Fibroblast of the aortic adventitia (primary cell): ENCODE measurements around the gene MAMSTR. TPM values are rescaled to one million over a fixed set of nuclear protein-coding genes. Genes with fewer than 3 reads are reported as not detected.
A peak's percentile ranks its signal among the peaks of the same experiment; 100 is the strongest.
"Not testable (repeated sequence)": the region's sequence is repeated elsewhere in the genome, so short reads cannot be mapped to it uniquely, and the experiment has no call there.

Experiments
- DNase-seq: peaks from one replicate; pipeline ENCODE4 v3.0.0-alpha.2; 2010; ENCODE audit warnings: low read depth
- H3K4me3 ChIP-seq: 2 replicates; pipeline ENCODE4 v1.5.1; 2011; ENCODE audit warnings: low read depth, mild to moderate bottlenecking, control low read depth, low read length, moderate library complexity
- total RNA-seq: library from RNA; depleted of rRNA; stranded (reverse); fragments of >200 nt; gene quantifications from 2 replicates; pipeline ENCODE4 v1.2.3, GENCODE V29; 2012; ENCODE audit warnings: low replicate concordance
- TF ChIP-seq, protein P1 (sequence below): IDR thresholded peaks from 2 replicates; pipeline ENCODE4 v1.5.1; 2011; ENCODE audit warnings: mild to moderate bottlenecking, low read length, control low read depth, inconsistent platforms; ENCODE audit not compliant: insufficient read depth

Gene MAMSTR
- total RNA-seq, 1 donor, result 8.0 TPM

- DNase-seq, result no peak
- TF ChIP-seq, protein P1, sequence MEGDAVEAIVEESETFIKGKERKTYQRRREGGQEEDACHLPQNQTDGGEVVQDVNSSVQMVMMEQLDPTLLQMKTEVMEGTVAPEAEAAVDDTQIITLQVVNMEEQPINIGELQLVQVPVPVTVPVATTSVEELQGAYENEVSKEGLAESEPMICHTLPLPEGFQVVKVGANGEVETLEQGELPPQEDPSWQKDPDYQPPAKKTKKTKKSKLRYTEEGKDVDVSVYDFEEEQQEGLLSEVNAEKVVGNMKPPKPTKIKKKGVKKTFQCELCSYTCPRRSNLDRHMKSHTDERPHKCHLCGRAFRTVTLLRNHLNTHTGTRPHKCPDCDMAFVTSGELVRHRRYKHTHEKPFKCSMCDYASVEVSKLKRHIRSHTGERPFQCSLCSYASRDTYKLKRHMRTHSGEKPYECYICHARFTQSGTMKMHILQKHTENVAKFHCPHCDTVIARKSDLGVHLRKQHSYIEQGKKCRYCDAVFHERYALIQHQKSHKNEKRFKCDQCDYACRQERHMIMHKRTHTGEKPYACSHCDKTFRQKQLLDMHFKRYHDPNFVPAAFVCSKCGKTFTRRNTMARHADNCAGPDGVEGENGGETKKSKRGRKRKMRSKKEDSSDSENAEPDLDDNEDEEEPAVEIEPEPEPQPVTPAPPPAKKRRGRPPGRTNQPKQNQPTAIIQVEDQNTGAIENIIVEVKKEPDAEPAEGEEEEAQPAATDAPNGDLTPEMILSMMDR, result no peak
- no peak within 1 kb of the TSS for H3K4me3 ChIP-seq
These were observed 23.7 kb downstream of the MAMSTR start, which contains the start of gene FUT2 for GRCh38 chr19:48695743-48696352. FUT2 (plus strand) TSS chr19:48695971; CDS start chr19:48702957, 6,986 bp downstream.

DNA sequence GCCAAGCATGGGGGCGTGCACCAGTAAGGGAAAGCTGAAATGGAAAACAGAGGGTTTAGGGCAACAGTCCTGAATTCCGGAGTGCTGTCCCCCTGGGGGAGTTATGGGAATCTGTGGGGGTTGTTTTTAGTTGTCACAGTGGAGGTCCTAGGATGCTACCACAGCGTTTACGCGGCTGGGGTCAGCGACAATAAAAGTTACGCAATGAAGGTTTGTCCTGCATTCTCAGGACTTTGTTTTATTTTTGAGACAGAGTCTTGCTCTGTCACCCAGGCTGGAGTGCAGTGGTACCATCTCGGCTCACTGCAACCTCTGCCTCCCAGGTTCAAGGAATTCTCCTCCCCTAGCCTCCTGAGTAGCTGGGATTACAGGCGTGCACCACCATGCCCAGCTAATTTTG is 25.9 kb downstream of the MAMSTR start:
- not testable (repeated sequence) for DNase-seq, H3K4me3 ChIP-seq

GRCh38 chr19:48689449-48689848 is 30.1 kb downstream of the MAMSTR start:
- TF ChIP-seq, protein P1, result no peak
- no peak overlapping the region for H3K4me3 ChIP-seq

GRCh38 chr19:48687776-48688175 is 31.7 kb downstream of the MAMSTR start:
- H3K4me3 ChIP-seq, result no peak overlapping the region
- TF ChIP-seq, protein P1, result no peak
- DNase-seq, result no peak

More at GRCh38 chr19:48689449-48689848, 30.1 kb downstream of the MAMSTR start:
- DNase-seq, result no peak

- H3K4me3 ChIP-seq, DNase-seq: not testable (repeated sequence)
These were observed 32.9 kb downstream of the MAMSTR start for GRCh38 chr19:48686637-48687036.

DNA sequence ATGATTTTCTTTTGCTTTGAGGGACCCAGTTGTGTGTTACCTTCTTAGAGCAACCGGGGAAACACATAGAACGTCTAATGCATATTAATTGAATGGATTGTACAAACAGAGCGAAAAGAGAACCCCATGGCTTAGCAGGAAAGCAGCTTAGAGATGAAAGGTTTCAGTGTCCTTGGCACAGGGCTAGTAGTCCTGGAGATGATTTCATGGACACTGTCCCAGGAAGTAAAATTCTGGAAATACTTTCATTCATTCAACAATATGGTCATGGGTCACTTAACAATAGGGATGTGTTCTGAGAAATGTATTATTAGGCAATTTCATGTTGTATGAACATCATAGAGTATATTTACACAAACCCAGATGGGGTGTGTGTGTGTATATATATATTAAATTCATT is 33.4 kb downstream of the MAMSTR start:
- no peak overlapping the region for H3K4me3 ChIP-seq
- TF ChIP-seq, protein P1, result no peak
- no peak for DNase-seq

DNA sequence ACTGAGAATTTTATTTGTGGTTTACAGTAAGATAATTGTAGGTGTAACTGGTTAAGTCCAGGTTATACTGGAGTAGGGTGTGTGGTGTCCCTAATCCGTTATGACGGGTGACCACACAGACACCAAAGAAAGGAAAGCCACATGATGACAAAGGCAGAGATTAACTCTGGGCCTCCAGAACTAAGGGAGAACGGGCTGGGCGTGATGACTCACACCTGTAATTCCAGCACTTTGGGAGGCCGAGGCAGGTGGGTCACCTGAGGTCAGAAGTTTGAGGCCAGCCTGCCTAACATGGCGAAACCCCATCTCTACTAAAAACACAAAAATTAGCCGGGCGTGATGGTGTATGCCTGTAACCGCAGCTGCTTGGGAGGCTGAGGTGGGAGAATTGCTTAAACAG is 33.9 kb downstream of the MAMSTR start:
- no peak overlapping the region for H3K4me3 ChIP-seq
- DNase-seq, result no peak
- TF ChIP-seq, protein P1, result no peak

DNA sequence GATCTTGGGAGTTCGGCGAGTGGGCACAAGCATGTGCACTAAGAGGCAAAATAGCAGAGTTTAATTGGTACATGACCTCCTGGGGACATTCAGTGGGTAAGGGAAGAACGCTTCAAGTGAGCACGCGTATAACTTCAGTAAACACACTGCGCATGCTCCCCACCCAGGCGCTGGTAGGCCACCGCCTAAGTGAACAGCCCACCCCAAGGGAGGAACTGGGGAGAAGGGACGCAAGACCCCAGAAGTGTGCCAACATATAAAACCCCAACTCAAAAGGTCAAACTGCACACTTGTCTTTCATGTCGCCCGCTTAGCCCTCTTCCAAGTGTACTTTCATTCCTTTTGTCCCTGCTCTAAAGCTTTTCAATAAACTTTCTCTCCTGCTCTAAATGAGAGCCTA is 36.2 kb downstream of the MAMSTR start:
- DNase-seq, result peak; percentile 31
- H3K4me3 ChIP-seq, result no peak overlapping the region
- TF ChIP-seq, protein P1, result no peak
